Neural cell (in vitro differentiated cells): ENCODE results near the gene GRIA1. TPM values are rescaled to one million over a fixed set of nuclear protein-coding genes. Genes with fewer than 3 reads are reported as not detected.

Experiments used
- H2AFZ ChIP-seq: fragments of 200-600, 300-800 bp; sonication (generic), shearing (Covaris generic); 2 replicates; pipeline ENCODE4 v1.6.0; 2014; ENCODE audit warnings: low read depth, mild to moderate bottlenecking, antibody characterized with exemption, low read length, moderate library complexity
- H3F3A ChIP-seq: fragments of 200-600 bp; shearing (Covaris generic); 2 replicates; pipeline ENCODE4 v1.6.1; 2016; ENCODE audit warnings: mild to moderate bottlenecking, moderate library complexity, mixed read lengths, antibody characterized with exemption, low read length; ENCODE audit not compliant: insufficient read depth, poor library complexity, severe bottlenecking
- H3K27ac ChIP-seq: fragments of 200-600, 300-800 bp; sonication (generic), shearing (Covaris generic); 2 replicates; pipeline ENCODE4 v1.5.1; 2014; ENCODE audit warnings: mild to moderate bottlenecking, low read length, moderate library complexity
- H3K27me3 ChIP-seq: fragments of 300-800, 200-600 bp; sonication (generic), shearing (Covaris generic); 2 replicates; pipeline ENCODE4 v1.6.0; 2014; ENCODE audit warnings: mild to moderate bottlenecking, low read depth, low read length, moderate library complexity; ENCODE audit not compliant: insufficient read depth
- H3K36me3 ChIP-seq: fragments of 300-800, 200-600 bp; sonication (generic), shearing (Covaris generic); 2 replicates; pipeline ENCODE4 v1.5.1; 2014; ENCODE audit warnings: mild to moderate bottlenecking, antibody characterized with exemption, low read length, moderate library complexity; ENCODE audit not compliant: insufficient read depth
- H3K4me2 ChIP-seq: fragments of 300-800, 200-600 bp; sonication (generic), shearing (Covaris generic); 2 replicates; pipeline ENCODE4 v1.6.0; 2014; ENCODE audit warnings: mild to moderate bottlenecking, low read length
- H3K4me3 ChIP-seq: fragments of 300-800, 200-600 bp; sonication (generic), shearing (Covaris generic); 2 replicates; pipeline ENCODE4 v1.5.1; 2014; ENCODE audit warnings: mild to moderate bottlenecking, low read length, moderate library complexity
- H3K79me2 ChIP-seq: fragments of 200-600 bp; shearing (Covaris generic); replicated peaks from 2 replicates; pipeline ENCODE4 v1.6.0; 2014; ENCODE audit warnings: mild to moderate bottlenecking, low read length, moderate library complexity; ENCODE audit not compliant: insufficient read depth
- H3K9ac ChIP-seq: fragments of 300-800, 200-600 bp; sonication (generic), shearing (Covaris generic); 2 replicates; pipeline ENCODE4 v1.6.1; 2016; ENCODE audit warnings: mild to moderate bottlenecking, low read length, mixed read lengths
- H3K9me2 ChIP-seq: fragments of 200-600 bp; shearing (Covaris generic); 2 replicates; pipeline ENCODE4 v1.6.1; 2016; ENCODE audit warnings: mild to moderate bottlenecking, low read length, mixed read lengths; ENCODE audit not compliant: insufficient read depth
- H3K9me3 ChIP-seq: fragments of 200-600, 300-800 bp; sonication (generic), shearing (Covaris generic); 2 replicates; pipeline ENCODE4 v1.6.1; 2016; ENCODE audit warnings: mild to moderate bottlenecking, mixed run types, low read length, moderate library complexity, mixed read lengths
- H4K20me1 ChIP-seq: fragments of 200-600 bp; shearing (Covaris generic); 2 replicates; pipeline ENCODE4 v1.6.1; 2016; ENCODE audit warnings: mild to moderate bottlenecking, mixed run types; ENCODE audit not compliant: insufficient read depth
- EP300 ChIP-seq: fragments of 450-650 bp; conservative IDR thresholded peaks from 2 replicates; pipeline ENCODE4 v1.6.1; 2014; ENCODE audit warnings: antibody characterized with exemption, mild to moderate bottlenecking, moderate library complexity; ENCODE audit not compliant: poor library complexity, severe bottlenecking
- EZH2 ChIP-seq: fragments of 200-600, 300-800 bp; shearing (Covaris generic), sonication (generic); IDR thresholded peaks from 2 replicates; pipeline ENCODE4 v1.6.1; 2014; ENCODE audit warnings: antibody characterized with exemption, low read length, borderline replicate concordance, mild to moderate bottlenecking; ENCODE audit not compliant: insufficient read depth, poor library complexity, severe bottlenecking
- MXI1 ChIP-seq: fragments of 450-650 bp; conservative IDR thresholded peaks from 2 replicates; pipeline ENCODE4 v1.6.1; 2014; ENCODE audit warnings: antibody characterized with exemption, mild to moderate bottlenecking; ENCODE audit not compliant: poor library complexity, severe bottlenecking
- POLR2AphosphoS5 ChIP-seq: IDR thresholded peaks from 2 replicates; pipeline ENCODE4 v1.6.1; 2012
- RAD21 ChIP-seq: fragments of 450-650 bp; conservative IDR thresholded peaks from 2 replicates; pipeline ENCODE4 v1.6.1; 2014; ENCODE audit warnings: antibody characterized with exemption, mild to moderate bottlenecking, moderate library complexity
- SMC3 ChIP-seq: fragments of 450-650 bp; conservative IDR thresholded peaks from 2 replicates; pipeline ENCODE4 v1.6.1; 2014; ENCODE audit warnings: antibody characterized with exemption, mild to moderate bottlenecking, moderate library complexity; ENCODE audit not compliant: poor library complexity
- TAF1 ChIP-seq: IDR thresholded peaks from 2 replicates; pipeline ENCODE4 v1.6.1; 2012; ENCODE audit warnings: low read depth
- polyA plus RNA-seq: library from polyadenylated mRNA; depleted of rRNA; stranded (reverse); fragments of >200 nt; gene quantifications from 2 replicates; pipeline ENCODE4 v1.2.3, GENCODE V29; 2014
- TF ChIP-seq, protein P1 (sequence below): IDR thresholded peaks from 2 replicates; pipeline ENCODE4 v1.6.1; 2012; ENCODE audit warnings: borderline replicate concordance
- TF ChIP-seq, protein P2 (sequence below): fragments of 450-650 bp; IDR thresholded peaks from 2 replicates; pipeline ENCODE4 v1.5.1; 2014; ENCODE audit warnings: antibody characterized with exemption, mild to moderate bottlenecking, moderate library complexity; ENCODE audit not compliant: poor library complexity, severe bottlenecking

The GRIA1 gene
- polyA plus RNA-seq, 1 donor from 2014 or later = 59.6 TPM

DNA sequence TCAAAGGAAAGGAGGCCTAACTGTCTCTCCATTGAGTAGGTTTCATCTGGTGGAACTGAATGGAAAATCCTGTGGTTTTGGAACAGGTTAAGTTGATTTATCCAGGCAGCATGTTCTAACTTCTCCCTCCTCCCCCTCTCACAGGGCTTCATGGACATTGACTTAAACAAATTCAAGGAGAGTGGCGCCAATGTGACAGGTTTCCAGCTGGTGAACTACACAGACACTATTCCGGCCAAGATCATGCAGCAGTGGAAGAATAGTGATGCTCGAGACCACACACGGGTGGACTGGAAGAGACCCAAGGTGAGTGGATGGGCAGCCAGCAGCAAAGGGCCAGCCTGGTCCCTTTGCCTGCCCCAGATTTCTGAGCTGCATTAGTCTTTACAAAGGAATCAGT lies 183.9 kb downstream of the GRIA1 start:
- H3K4me3 ChIP-seq = no peak overlapping the region
- peaks cover 10% of the 10 kb centered on the region for H3K36me3 ChIP-seq
- TF ChIP-seq, protein P1, sequence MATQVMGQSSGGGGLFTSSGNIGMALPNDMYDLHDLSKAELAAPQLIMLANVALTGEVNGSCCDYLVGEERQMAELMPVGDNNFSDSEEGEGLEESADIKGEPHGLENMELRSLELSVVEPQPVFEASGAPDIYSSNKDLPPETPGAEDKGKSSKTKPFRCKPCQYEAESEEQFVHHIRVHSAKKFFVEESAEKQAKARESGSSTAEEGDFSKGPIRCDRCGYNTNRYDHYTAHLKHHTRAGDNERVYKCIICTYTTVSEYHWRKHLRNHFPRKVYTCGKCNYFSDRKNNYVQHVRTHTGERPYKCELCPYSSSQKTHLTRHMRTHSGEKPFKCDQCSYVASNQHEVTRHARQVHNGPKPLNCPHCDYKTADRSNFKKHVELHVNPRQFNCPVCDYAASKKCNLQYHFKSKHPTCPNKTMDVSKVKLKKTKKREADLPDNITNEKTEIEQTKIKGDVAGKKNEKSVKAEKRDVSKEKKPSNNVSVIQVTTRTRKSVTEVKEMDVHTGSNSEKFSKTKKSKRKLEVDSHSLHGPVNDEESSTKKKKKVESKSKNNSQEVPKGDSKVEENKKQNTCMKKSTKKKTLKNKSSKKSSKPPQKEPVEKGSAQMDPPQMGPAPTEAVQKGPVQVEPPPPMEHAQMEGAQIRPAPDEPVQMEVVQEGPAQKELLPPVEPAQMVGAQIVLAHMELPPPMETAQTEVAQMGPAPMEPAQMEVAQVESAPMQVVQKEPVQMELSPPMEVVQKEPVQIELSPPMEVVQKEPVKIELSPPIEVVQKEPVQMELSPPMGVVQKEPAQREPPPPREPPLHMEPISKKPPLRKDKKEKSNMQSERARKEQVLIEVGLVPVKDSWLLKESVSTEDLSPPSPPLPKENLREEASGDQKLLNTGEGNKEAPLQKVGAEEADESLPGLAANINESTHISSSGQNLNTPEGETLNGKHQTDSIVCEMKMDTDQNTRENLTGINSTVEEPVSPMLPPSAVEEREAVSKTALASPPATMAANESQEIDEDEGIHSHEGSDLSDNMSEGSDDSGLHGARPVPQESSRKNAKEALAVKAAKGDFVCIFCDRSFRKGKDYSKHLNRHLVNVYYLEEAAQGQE = no peak
- TF ChIP-seq EP300 (no peak), EZH2 (no peak), RAD21 (no peak), MXI1 (no peak)
- no peak overlapping the region for H3K27ac ChIP-seq
- H3K9ac ChIP-seq = no peak overlapping the region
- no peak overlapping the region for H3K4me2 ChIP-seq
- no peaks in the 10 kb centered on the region for H3F3A ChIP-seq
- no peaks in the 10 kb centered on the region for H3K9me3 ChIP-seq
- H3K9me2 ChIP-seq = no peaks in the 10 kb centered on the region
- no peaks in the 10 kb centered on the region for H3K27me3 ChIP-seq
- H3K79me2 ChIP-seq = no peaks in the 10 kb centered on the region
- H4K20me1 ChIP-seq = no peaks in the 10 kb centered on the region
- no peak overlapping the region for H2AFZ ChIP-seq

DNA sequence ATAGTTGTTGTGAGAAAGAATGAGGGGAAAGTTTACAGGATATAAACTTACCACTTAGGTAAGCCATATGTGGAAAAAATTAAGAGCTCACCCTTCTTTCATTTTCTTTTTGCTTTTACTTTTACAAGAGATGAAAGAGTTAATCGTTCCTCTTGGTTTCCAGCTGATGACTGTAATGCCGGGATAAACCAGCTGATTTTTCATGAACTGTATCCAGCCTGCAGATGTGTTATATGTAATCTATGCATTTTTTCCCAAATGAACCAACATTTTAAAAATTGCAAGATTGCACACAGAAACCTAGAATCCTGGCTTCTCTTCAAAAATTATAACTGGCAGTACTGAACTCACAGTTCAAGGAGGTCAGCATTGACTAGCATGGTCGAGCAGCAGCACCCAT lies 185.9 kb downstream of the GRIA1 start:
- TF ChIP-seq RAD21 = no peak
- TF ChIP-seq MXI1 = no peak
- TF ChIP-seq EZH2 = no peak
- no peak for TF ChIP-seq SMC3
- TF ChIP-seq EP300 = no peak
- no peak for TF ChIP-seq POLR2AphosphoS5
- no peak for TF ChIP-seq TAF1
- TF ChIP-seq, protein P2, sequence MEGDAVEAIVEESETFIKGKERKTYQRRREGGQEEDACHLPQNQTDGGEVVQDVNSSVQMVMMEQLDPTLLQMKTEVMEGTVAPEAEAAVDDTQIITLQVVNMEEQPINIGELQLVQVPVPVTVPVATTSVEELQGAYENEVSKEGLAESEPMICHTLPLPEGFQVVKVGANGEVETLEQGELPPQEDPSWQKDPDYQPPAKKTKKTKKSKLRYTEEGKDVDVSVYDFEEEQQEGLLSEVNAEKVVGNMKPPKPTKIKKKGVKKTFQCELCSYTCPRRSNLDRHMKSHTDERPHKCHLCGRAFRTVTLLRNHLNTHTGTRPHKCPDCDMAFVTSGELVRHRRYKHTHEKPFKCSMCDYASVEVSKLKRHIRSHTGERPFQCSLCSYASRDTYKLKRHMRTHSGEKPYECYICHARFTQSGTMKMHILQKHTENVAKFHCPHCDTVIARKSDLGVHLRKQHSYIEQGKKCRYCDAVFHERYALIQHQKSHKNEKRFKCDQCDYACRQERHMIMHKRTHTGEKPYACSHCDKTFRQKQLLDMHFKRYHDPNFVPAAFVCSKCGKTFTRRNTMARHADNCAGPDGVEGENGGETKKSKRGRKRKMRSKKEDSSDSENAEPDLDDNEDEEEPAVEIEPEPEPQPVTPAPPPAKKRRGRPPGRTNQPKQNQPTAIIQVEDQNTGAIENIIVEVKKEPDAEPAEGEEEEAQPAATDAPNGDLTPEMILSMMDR = no peak
- TF ChIP-seq, protein P1 = no peak
- no peaks in the 10 kb centered on the region for H3K79me2 ChIP-seq
- H3K36me3 ChIP-seq = peaks cover 10% of the 10 kb centered on the region
- no peaks in the 10 kb centered on the region for H3K9me2 ChIP-seq
- no peaks in the 10 kb centered on the region for H4K20me1 ChIP-seq
- no peak overlapping the region for H3K27ac ChIP-seq
- H3F3A ChIP-seq = no peaks in the 10 kb centered on the region
- H3K9me3 ChIP-seq = no peaks in the 10 kb centered on the region
- H3K27me3 ChIP-seq = no peaks in the 10 kb centered on the region
- H3K4me3 ChIP-seq = no peak overlapping the region
- no peak overlapping the region for H3K4me2 ChIP-seq
- H2AFZ ChIP-seq = no peak overlapping the region
- H3K9ac ChIP-seq = no peak overlapping the region
